HL-60 (cell line): ENCODE data around the gene MAPT.

Source experiments
- CTCF ChIP-seq: IDR thresholded peaks from one replicate; pipeline ENCODE4 v1.5.1; 2011; ENCODE audit warnings: low read length, control low read depth, inconsistent platforms; ENCODE audit not compliant: insufficient read depth
- GABPA ChIP-seq: IDR thresholded peaks from 2 replicates; pipeline ENCODE4 v1.6.1; 2012; ENCODE audit warnings: low read depth
- POLR2AphosphoS5 ChIP-seq: IDR thresholded peaks from 2 replicates; pipeline ENCODE4 v1.6.1; 2012; ENCODE audit warnings: low read depth
- REST ChIP-seq: IDR thresholded peaks from 2 replicates; pipeline ENCODE4 v1.6.1; 2012; ENCODE audit warnings: low read depth; ENCODE audit not compliant: insufficient replicate concordance
- SPI1 ChIP-seq: IDR thresholded peaks from 2 replicates; pipeline ENCODE4 v1.6.1; 2012; ENCODE audit warnings: low read depth, mild to moderate bottlenecking, borderline replicate concordance

GRCh38 chr17:45961206-45961605 is 66.9 kb downstream of the MAPT start:
- TF ChIP-seq CTCF, result no peak
- no peak for TF ChIP-seq REST
- no peak for TF ChIP-seq GABPA
- TF ChIP-seq POLR2AphosphoS5, result no peak
- TF ChIP-seq SPI1, result no peak
